ENCODE data around the gene BORCS5. TPM values are rescaled to one million over a fixed set of nuclear protein-coding genes. Genes with fewer than 3 reads are reported as not detected.

Gene BORCS5
- polyA plus RNA-seq, 3 donors = 5.9 to 11.4 (median 7.9) TPM

GRCh38 chr12:12379831-12380730 is 23.2 kb downstream of the BORCS5 start:
- H3K27ac ChIP-seq (ENCODE audit: low read depth, low read length) = no peak overlapping the region
- WGBS, 3 donors = 53 to 65% (median 61%) methylated on average over 4 of the region's 4 CpGs

GRCh38 chr12:12380949-12381593 is 24.2 kb downstream of the BORCS5 start:
- H3K27ac ChIP-seq (ENCODE audit: low read depth, low read length) = no peak overlapping the region
- 94 to 98% (median 97%) methylated on average over 6 of the region's 6 CpGs for WGBS, 3 donors

GRCh38 chr12:12381982-12382381 is 25.1 kb downstream of the BORCS5 start:
- no peak overlapping the region for H3K27ac ChIP-seq (ENCODE audit: low read depth, low read length)
- 93 to 96% (median 95%) methylated on average over 3 of the region's 3 CpGs for WGBS, 3 donors

DNA sequence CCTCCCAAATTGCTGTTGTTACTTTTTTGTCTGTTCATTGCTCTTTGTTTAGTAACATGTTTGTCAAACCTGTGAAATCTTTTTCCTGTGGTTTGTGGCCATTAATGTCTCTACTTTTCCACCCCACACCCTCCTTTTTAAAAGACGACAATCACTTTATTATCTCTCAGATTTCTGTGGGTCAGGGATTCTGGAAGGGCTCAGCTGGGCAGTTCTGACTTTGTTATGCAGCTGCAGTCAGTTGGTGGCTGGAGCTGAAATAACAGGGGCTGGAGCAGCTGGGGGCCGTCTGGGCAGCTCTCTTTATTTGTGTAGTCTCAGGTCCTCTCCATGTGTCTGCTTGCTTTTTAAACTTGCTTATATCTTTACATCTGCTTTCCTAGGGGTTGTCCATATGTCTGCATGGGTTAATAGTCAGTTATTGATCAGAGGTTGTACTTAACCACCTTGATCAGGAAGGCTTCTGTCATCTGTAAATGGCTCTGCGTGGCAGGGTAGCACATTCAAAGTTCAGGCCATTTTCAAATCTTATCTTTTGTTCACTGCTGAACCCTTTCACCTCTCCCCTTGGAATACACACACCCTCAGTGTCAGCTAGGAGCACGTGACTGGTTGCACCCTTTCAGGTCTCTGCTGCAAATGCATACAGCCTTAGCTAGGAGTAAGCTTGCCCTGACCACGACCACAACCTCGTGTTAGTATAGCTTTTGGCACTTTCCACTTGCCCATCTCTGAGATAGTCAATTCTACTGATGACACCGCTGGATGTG is 27.9 kb downstream of the BORCS5 start:
- H3K27ac ChIP-seq (ENCODE audit: low read depth, low read length) = no peak overlapping the region
- WGBS, 3 donors = 55 to 66% (median 55%) methylated on average over 7 of the region's 7 CpGs

GRCh38 chr12:12387501-12387900 is 30.6 kb downstream of the BORCS5 start:
- 61 to 76% (median 66%) methylated on average over 3 of the region's 3 CpGs for WGBS, 3 donors
- H3K27ac ChIP-seq (ENCODE audit: low read depth, low read length) = no peak overlapping the region

DNA sequence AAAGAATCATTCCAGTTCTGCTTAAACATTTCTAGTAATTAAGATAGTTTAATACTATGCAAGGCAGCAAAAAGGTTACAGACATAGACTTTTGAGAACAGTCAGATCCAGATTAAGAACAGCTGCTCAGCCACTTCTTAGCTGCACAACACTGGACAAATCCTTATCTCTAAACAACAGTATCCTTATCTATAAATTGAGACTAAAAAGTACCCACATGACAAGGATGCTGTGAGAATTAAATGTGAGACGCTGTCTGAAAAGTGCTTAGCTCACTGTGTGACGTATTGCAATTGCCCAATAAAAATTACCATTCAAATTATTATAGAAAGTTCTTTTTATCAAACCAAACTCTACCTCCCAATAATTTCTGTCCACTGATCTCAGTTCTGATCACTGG is 35.5 kb downstream of the BORCS5 start:
- 63 to 74% (median 71%) methylated on average over 2 of the region's 2 CpGs for WGBS, 3 donors
- no peak overlapping the region for H3K27ac ChIP-seq (ENCODE audit: low read depth, low read length)

DNA sequence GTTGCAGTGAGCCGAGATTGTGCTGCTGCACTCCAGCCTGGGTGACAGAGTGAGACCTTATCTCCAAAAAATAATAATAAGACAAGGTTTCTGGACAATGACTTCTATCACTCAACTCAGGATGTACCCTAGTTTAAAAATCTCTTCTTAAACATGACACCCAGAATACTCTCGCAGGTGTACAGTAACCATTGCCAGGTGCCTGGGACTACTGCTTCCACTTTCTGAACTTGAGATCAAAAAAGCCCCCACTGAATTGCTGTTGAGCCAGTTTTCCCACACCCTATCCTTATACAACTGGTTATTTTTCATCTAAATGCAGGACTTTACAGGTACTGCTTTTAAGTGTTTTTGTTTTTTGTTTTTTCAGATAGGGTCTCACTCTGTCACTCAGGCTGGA is 36.3 kb downstream of the BORCS5 start:
- no peak overlapping the region for H3K27ac ChIP-seq (ENCODE audit: low read depth, low read length)
- 89 to 100% (median 94%) methylated on average over 2 of the region's 2 CpGs for WGBS, 3 donors

DNA sequence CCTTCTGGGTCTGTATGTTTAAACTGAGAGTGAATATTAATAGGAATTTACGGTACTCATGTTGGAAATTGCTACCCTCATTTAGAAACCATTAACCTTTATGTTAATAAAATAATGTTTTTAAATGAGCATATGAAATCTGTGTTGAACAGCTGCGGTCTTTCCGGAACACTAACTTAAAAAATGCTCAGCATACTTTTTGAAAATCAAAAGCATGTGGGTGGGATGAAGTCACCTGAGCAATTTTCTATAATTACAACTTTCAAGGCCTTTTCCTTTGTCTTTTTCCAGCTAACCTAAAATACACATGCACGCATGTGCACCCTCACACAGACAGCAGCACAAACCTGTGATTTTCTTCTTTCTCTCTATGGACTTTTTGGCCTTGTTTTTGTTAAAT is 39.8 kb downstream of the BORCS5 start:
- H3K27ac ChIP-seq (ENCODE audit: low read depth, low read length) = no peak overlapping the region
- WGBS, 3 donors = 78 to 89% (median 84%) methylated on average over 4 of the region's 4 CpGs

DNA sequence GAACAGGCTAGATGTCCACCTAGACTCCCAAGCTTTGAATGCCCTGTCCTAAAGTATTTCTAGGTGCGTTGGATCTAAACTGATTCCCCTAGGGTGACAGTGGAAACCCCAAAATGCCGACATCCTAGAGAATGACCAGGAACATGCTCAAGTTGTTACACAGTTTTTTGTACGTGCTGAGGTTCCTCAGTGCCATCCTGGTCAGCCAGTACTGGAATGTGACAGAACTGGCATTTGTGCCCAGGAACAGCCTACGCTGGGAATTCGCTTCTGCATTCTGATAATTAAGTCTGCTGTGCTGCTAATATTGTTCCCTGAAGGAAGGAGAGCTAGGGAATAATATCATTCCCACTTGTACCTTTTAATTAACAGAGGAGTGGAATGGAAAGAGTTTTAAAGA is 40.3 kb downstream of the BORCS5 start:
- no peak overlapping the region for H3K27ac ChIP-seq (ENCODE audit: low read depth, low read length)
- 84 to 93% (median 92%) methylated on average over 5 of the region's 5 CpGs for WGBS, 3 donors

- 40 to 52% (median 51%) methylated on average over 7 of the region's 7 CpGs for WGBS, 3 donors
- H3K27ac ChIP-seq (ENCODE audit: low read depth, low read length) = no peak overlapping the region
Observed at GRCh38 chr12:12398026-12398859, 41.4 kb downstream of the BORCS5 start.

DNA sequence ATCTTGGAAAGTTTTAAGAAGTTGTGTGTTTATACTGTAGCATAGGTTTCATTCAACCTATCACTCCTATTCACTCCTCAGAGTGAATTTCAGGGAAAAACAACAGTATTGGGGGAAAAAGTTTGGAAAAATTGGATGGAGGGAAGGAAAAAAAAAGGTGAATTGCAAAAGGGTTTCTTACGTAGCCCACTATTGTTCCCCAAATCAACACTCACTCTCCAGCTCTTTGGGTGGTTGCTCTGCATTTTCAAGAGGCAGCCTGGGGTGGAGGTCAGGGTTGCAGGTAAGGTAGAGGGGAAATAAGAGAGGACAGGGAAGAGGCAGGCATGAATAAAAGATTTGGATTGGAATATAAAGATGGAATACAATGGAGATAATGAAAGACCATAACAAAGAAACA is 42.3 kb downstream of the BORCS5 start:
- WGBS, 3 donors = 65 to 96% (median 70%) methylated on average over 1 of the region's 1 CpG
- H3K27ac ChIP-seq (ENCODE audit: low read depth, low read length) = no peak overlapping the region

DNA sequence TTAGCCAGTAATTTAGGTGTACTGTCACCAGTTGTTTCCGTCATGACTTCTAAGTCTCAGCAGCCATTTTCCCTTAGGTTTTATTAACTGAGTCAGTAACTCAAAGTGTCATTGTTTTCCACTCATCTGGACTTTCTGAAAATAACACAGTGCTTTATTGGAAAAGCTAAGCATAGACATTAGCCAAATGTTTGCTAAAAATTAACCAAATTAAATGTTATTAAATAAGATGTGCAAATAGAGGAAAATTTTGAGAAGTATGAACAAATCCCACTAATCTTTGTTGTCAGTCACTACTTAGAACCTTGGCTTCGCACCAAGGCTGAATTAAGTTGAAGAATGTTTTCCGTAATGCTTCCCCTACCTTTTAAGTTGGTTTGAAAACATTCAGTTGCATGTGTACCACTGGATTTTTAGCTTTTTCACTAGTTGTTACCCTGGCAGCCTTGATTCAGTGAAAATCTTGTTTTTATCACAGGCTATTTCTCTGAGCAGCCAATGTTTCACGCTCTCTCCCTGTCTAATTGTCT is 43.0 kb downstream of the BORCS5 start:
- WGBS, 3 donors = 28 to 80% (median 79%) methylated on average over 4 of the region's 4 CpGs
- no peak overlapping the region for H3K27ac ChIP-seq (ENCODE audit: low read depth, low read length)

GRCh38 chr12:12400793-12401192 is 43.9 kb downstream of the BORCS5 start:
- 76 to 98% (median 98%) methylated on average over 3 of the region's 3 CpGs for WGBS, 3 donors
- no peak overlapping the region for H3K27ac ChIP-seq (ENCODE audit: low read depth, low read length)

DNA sequence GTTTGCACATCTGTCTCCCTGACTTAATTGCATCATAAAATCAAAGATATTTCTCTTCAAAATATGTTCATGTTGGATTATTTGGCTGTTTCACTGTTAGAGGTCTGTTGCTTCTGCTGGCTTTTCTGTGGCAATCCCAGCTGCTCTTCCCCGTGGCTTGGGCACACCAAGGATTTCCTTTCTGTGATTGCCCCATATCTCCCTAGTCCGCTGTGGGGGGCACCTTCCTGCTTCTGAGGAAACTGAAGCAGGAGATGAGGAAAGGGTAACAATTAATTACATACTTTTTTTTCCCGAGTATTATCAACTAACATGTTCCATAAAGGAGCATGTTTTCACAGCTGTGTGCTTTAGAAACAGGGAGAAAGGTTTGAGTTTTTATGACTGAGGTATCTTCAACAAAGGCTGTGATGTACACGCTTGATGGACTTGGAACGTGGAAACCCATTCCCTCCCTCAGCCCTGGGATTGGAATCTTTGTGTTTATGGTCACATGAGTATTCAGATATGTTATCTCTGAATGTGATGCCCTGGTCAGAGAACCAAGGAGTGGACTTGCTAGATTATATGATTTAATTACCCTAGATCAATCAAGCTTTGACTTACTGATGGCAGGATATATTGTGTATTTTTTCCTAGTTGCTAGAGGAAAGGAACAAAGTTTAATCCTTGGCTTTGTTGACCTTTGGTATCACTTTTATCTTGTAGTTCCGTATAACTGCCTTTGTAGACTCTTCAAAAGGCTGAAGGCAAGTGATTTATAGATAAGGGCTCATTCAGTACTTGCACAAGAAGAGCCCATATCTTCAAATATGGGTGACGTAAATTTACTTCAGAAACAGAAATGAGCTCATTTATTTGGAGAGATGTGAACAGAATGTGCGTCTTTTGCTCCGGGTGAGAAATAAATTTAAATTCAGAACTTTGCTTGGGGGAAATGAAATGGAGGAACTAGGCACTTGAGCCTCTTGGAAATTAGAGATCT is 46.7 kb downstream of the BORCS5 start:
- H3K27ac ChIP-seq (ENCODE audit: low read depth, low read length) = no peak overlapping the region
- WGBS, 3 donors = 39 to 49% (median 48%) methylated on average over 9 of the region's 9 CpGs

- 96 to 100% (median 98%) methylated on average over 1 of the region's 1 CpG for WGBS, 3 donors
- no peak overlapping the region for H3K27ac ChIP-seq (ENCODE audit: low read depth, low read length)
Observed at GRCh38 chr12:12404297-12404696, 47.4 kb downstream of the BORCS5 start.

DNA sequence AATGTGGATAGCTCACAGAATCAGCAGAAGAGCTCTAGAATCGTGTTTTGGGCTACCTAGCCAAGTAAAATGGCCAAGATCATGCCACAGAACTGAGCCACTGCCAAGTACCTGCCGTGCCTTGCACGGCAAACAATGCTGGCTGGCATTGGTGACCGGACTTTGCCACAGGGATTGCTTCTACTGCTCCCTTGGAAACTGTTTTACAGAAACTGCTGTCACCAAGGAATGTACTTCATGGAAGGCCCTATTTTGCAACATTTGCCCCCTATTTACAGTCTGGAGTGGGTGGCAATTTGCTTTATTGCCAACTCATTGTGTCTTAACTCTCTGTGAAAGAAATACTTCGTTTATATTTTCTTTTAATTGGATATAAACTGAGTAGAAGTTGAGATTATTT is 49.0 kb downstream of the BORCS5 start:
- 38 to 61% (median 52%) methylated on average over 5 of the region's 5 CpGs for WGBS, 3 donors
- H3K27ac ChIP-seq (ENCODE audit: low read depth, low read length) = no peak overlapping the region

- no peak overlapping the region for H3K27ac ChIP-seq (ENCODE audit: low read depth, low read length)
Observed at GRCh38 chr12:12406762-12407161, 49.9 kb downstream of the BORCS5 start.

All from adipose tissue (tissue), 3 donors.